HG03175 (cell line): Measurements from ENCODE around the gene SPECC1L.

Source experiments
- ATAC-seq: cut with Tn5 transposase; IDR thresholded peaks from one replicate; pipeline ENCODE4 v1.9.1; 2021; ENCODE audit warnings: mild to moderate bottlenecking, moderate library complexity; ENCODE audit not compliant: unreplicated experiment

SPECC1L gene

GRCh38 chr22:24440270-24440717 lies 169.7 kb downstream of the SPECC1L start:
- no peak for ATAC-seq

- ATAC-seq = no peak
Observed at GRCh38 chr22:24440718-24441405, 170.2 kb downstream of the SPECC1L start.

DNA sequence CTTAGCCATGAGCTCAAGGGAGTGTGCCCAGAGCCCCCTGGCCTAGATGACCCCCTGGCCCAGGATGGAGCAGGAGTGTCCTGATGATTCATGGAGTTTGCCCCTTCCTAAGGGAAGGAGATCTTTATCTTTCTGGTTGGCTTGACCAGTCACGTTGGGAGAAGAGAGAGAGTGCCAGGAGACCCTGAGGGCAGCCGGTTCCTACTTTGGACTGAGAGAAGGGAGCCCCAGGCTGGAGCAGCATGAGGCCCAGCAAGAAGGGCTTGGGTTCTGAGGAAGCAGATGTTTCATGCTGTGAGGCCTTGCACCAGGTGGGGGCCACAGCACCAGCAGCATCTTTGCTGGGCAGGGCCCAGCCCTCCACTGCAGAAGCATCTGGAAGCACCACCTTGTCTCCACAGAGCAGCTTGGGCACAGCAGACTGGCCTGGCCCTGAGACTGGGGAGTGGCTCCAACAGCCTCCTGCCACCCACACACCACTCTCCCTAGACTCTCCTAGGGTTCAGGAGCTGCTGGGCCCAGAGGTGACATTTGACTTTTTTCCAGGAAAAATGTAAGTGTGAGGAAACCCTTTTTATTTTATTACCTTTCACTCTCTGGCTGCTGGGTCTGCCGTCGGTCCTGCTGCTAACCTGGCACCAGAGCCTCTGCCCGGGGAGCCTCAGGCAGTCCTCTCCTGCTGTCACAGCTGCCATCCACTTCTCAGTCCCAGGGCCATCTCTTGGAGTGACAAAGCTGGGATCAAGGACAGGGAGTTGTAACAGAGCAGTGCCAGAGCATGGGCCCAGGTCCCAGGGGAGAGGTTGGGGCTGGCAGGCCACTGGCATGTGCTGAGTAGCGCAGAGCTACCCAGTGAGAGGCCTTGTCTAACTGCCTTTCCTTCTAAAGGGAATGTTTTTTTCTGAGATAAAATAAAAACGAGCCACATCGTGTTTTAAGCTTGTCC lies 171.0 kb downstream of the SPECC1L start:
- no peak for ATAC-seq

GRCh38 chr22:24442352-24442744 lies 171.7 kb downstream of the SPECC1L start:
- ATAC-seq = no peak

DNA sequence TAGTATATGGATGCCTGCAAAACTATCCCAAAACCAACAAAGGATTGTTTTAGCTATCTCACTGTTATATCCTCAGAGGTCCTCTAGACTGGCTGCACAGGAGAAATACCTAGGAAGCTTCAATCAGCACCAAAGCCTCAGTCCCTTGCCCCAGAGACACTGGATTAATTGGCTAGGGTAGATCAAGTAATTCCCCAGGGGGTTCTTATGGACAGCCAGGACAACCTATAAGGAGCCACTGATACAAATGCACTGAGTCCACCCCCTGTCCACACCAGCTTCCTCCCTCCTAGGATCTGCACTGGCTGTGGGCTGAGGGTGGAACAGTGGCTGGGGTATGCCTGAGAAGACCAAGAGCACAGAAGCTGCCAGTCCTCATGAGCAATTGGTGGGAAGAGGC lies 173.0 kb downstream of the SPECC1L start:
- ATAC-seq = no peak

DNA sequence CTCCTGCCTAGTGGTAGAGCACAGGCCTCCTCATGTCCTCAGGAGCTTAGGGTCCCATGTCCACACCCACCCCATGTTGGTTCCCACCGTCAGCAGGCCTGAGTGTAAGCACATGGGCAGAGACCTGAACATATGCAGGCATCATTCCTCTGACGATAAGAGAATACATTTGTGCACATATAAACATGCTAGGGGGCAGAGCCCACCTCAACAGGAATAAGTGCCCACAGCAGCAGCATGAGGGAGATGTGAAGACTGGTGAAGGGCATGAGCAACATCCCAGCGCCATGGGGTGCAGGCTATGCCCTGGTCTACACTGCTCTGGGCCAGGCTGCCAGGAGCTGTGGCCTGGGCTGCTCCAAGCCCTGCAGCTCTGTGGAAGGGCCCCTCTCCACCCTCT lies 173.6 kb downstream of the SPECC1L start:
- ATAC-seq = no peak

GRCh38 chr22:24444729-24445466 lies 174.3 kb downstream of the SPECC1L start:
- no peak for ATAC-seq

- no peak for ATAC-seq
Observed at GRCh38 chr22:24445481-24446259, 175.0 kb downstream of the SPECC1L start.

- no peak for ATAC-seq
Observed at GRCh38 chr22:24446260-24446611, 175.6 kb downstream of the SPECC1L start.

GRCh38 chr22:24450610-24451009 lies 180.0 kb downstream of the SPECC1L start:
- ATAC-seq = no peak

- no peak for ATAC-seq
Observed at GRCh38 chr22:24451162-24451561, 180.5 kb downstream of the SPECC1L start.

DNA sequence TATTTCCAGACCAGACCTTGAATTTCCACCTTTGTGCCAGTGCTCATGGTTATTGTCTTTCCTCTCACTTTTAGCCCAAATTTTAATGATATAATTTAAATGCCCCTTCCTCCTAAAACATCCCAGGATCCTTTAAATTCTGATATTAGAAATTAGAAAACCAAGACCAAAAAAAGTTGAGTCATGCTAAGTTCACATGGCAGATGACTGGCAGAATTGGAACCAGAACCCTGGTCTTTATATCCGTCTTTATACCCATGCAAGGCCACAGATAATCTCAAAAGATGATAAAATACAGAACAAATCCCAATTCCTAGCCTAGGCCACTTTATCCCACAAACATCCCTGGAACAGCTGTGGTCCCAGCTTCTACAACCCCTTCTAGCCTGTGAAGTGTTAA lies 183.2 kb downstream of the SPECC1L start:
- ATAC-seq = no peak

GRCh38 chr22:24455039-24455438 lies 184.4 kb downstream of the SPECC1L start:
- ATAC-seq = no peak

DNA sequence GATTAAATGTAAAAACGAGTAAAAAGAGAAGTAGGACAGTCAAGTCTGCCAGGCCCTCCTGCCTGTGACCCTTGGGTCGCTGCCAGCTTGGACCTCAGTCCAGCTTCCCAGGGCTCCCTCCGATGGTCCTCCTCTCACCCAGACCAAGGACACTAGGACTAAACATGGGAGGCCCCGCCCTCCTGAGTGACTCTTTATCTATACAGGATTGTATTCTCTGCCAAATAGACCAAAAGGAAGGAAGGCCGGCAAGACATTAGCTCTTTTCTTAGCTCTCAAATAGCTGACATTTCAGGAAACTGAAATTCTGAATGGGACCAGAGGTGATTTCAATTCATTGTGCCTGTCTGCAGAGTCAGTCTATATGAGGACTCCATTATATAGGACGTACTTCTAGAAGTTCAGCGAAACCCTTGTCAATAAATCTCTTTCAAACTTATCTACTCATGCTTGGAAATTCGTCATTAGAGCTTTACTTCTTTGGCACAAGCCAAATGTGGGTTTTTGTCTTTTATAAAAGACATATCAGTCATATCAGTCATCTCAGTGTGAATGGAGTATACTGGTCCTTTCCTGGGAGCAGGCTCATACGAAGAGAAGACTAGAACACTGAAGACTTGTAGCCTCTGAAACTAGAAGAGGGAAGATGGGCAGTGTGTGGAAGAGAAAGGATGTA lies 185.3 kb downstream of the SPECC1L start:
- no peak for ATAC-seq

GRCh38 chr22:24457894-24458420 lies 187.3 kb downstream of the SPECC1L start:
- ATAC-seq = no peak

DNA sequence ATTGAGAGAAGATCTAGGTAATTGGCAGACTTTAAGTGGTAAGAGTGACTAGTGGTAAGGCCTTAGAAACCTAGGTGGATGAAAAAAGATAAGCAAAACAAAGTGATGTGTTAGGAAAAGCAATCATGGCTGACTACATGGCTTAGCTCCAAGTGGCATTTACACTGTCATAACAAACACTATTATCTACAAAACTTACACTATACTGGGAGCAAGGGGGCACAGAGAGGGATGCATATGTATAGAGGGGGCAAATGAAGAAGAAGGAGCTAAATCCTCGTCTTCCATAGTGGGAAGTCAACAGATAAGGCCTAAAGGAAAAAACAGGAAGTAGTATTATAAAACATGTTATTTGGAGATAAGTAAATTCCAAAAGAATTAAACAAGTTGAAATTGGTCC lies 189.3 kb downstream of the SPECC1L start:
- no peak for ATAC-seq

GRCh38 chr22:24460418-24461089 lies 189.9 kb downstream of the SPECC1L start:
- ATAC-seq = no peak

GRCh38 chr22:24463071-24463760 lies 192.6 kb downstream of the SPECC1L start:
- no peak for ATAC-seq

GRCh38 chr22:24465566-24465965 lies 194.9 kb downstream of the SPECC1L start:
- ATAC-seq = no peak
